Neural progenitor cell (in vitro differentiated cells): ENCODE data around the gene GALR3.

Source experiments
- EZH2 ChIP-seq: fragments of 200-600 bp; sonication (generic); IDR thresholded peaks from 2 replicates; pipeline ENCODE4 v1.6.1; 2017; ENCODE audit warnings: antibody characterized with exemption, mild to moderate bottlenecking, moderate library complexity
- EZH2phosphoT487 ChIP-seq: fragments of 200-600 bp; sonication (generic); IDR thresholded peaks from 2 replicates; pipeline ENCODE4 v1.6.1; 2017; ENCODE audit warnings: antibody characterized with exemption
- TF ChIP-seq, protein P1 (sequence below): fragments of 200-600 bp; sonication (generic); IDR thresholded peaks from 2 replicates; pipeline ENCODE4 v1.5.1; 2017; ENCODE audit warnings: antibody characterized with exemption, mild to moderate bottlenecking

DNA sequence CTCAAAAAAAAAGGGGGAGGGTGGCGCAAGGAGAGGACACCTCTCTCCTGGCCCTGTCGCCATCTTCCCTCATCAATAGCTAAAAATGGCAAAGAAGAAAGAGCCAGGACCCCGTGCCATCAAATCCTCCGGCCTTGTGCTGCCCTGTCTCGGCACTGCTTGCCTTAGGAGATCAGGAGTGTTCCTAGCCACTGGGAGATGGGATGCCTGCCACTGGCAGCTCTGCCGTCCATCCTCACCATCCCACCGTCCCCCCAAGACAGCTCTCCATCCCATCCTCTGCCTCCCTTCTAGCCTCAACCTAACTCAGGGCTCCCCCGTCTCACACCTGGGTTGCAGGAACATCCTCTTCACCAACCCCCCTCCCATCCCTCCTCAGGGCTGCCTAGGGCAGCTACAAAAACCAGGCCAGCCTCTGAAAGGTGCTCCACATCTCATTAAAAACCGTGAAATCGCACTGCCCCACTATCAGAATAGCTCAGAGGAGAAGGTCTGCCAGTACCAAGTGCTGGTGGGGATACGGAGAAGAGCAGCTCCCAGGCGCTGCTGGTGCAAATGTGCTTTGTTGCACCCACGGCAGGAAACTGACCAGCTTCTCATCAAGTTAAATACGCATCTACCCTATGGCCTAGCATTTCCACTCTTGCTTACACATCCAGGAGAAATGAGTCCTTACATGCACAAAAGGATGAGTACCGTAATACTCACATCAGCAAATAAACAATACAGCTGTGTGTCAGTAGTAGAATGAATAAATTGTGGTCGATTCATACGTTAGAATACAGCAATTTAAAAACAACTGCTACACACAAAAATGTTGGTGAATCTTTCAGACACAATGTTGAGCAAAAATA is 47.2 kb upstream of the GALR3 start:
- TF ChIP-seq, protein P1, sequence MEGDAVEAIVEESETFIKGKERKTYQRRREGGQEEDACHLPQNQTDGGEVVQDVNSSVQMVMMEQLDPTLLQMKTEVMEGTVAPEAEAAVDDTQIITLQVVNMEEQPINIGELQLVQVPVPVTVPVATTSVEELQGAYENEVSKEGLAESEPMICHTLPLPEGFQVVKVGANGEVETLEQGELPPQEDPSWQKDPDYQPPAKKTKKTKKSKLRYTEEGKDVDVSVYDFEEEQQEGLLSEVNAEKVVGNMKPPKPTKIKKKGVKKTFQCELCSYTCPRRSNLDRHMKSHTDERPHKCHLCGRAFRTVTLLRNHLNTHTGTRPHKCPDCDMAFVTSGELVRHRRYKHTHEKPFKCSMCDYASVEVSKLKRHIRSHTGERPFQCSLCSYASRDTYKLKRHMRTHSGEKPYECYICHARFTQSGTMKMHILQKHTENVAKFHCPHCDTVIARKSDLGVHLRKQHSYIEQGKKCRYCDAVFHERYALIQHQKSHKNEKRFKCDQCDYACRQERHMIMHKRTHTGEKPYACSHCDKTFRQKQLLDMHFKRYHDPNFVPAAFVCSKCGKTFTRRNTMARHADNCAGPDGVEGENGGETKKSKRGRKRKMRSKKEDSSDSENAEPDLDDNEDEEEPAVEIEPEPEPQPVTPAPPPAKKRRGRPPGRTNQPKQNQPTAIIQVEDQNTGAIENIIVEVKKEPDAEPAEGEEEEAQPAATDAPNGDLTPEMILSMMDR = no peak
- no peak for TF ChIP-seq EZH2
- TF ChIP-seq EZH2phosphoT487 = no peak
